Measurements from ENCODE around the gene DNAH3. TPM values are rescaled to one million over a fixed set of nuclear protein-coding genes. Genes with fewer than 3 reads are reported as not detected.
"Not testable (repeated sequence)": the region's sequence is repeated elsewhere in the genome, so short reads cannot be mapped to it uniquely, and the experiment has no call there.

Gene DNAH3
- total RNA-seq, 1 donor from 2014 or later: 1.0 TPM

GRCh38 chr16:20952139-20952920 lies 198.3 kb downstream of the DNAH3 start:
- Histone ChIP-seq H3K4me3 (ENCODE audit: low read length in 3 of 3) (no peak overlapping the region), H3K4me1 (ENCODE audit: control insufficient read depth in 3 of 3, insufficient read depth in 3 of 3, low read length in 3 of 3) (no peaks in the 10 kb centered on the region), H3K27ac (ENCODE audit: low read depth, low read length) (no peak overlapping the region), H3K36me3 (ENCODE audit: control insufficient read depth in 3 of 3, insufficient read depth in 3 of 3, low read length in 3 of 3) (no peaks in the 10 kb centered on the region), H3K27me3 (ENCODE audit: control insufficient read depth in 3 of 3, insufficient read depth in 3 of 3, low read length in 3 of 3) (no peaks in the 10 kb centered on the region), H3K9me3 (ENCODE audit: control insufficient read depth in 3 of 3, low read length in 3 of 3) (no peaks in the 10 kb centered on the region), H3K9ac (ENCODE audit: low read depth in 1 of 3, low read length in 3 of 3) (no peak overlapping the region)

GRCh38 chr16:20950294-20950693 lies 200.4 kb downstream of the DNAH3 start:
- no peak overlapping the region for H3K27ac ChIP-seq (ENCODE audit: low read depth, low read length)
- H3K9ac ChIP-seq (ENCODE audit: low read depth in 1 of 3, low read length in 3 of 3): no peak overlapping the region
- no peaks in the 10 kb centered on the region for H3K4me1 ChIP-seq (ENCODE audit: control insufficient read depth in 3 of 3, insufficient read depth in 3 of 3, low read length in 3 of 3)
- no peak overlapping the region for H3K4me3 ChIP-seq (ENCODE audit: low read length in 3 of 3)
- no peaks in the 10 kb centered on the region for H3K9me3 ChIP-seq (ENCODE audit: control insufficient read depth in 3 of 3, low read length in 3 of 3)
- no peaks in the 10 kb centered on the region for H3K27me3 ChIP-seq (ENCODE audit: control insufficient read depth in 3 of 3, insufficient read depth in 3 of 3, low read length in 3 of 3)
- no peaks in the 10 kb centered on the region for H3K36me3 ChIP-seq (ENCODE audit: control insufficient read depth in 3 of 3, insufficient read depth in 3 of 3, low read length in 3 of 3)

- Histone ChIP-seq H3K4me1 (ENCODE audit: control insufficient read depth in 3 of 3, insufficient read depth in 3 of 3, low read length in 3 of 3) (no peaks in the 10 kb centered on the region), H3K27ac (ENCODE audit: low read depth, low read length) (no peak overlapping the region), H3K27me3 (ENCODE audit: control insufficient read depth in 3 of 3, insufficient read depth in 3 of 3, low read length in 3 of 3) (no peaks in the 10 kb centered on the region), H3K9ac (ENCODE audit: low read depth in 1 of 3, low read length in 3 of 3) (no peak overlapping the region), H3K4me3 (ENCODE audit: low read length in 3 of 3) (no peak overlapping the region), H3K36me3 (ENCODE audit: control insufficient read depth in 3 of 3, insufficient read depth in 3 of 3, low read length in 3 of 3) (no peaks in the 10 kb centered on the region), H3K9me3 (ENCODE audit: control insufficient read depth in 3 of 3, low read length in 3 of 3) (no peaks in the 10 kb centered on the region)
Measured at GRCh38 chr16:20949660-20950059, 201.0 kb downstream of the DNAH3 start.

GRCh38 chr16:20948444-20948843 lies 202.2 kb downstream of the DNAH3 start:
- H3K9me3 ChIP-seq (ENCODE audit: control insufficient read depth in 3 of 3, low read length in 3 of 3): no peaks in the 10 kb centered on the region
- H3K36me3 ChIP-seq (ENCODE audit: control insufficient read depth in 3 of 3, insufficient read depth in 3 of 3, low read length in 3 of 3): no peaks in the 10 kb centered on the region
- no peak overlapping the region for H3K4me3 ChIP-seq (ENCODE audit: low read length in 3 of 3)
- H3K27ac ChIP-seq (ENCODE audit: low read depth, low read length): no peak overlapping the region
- H3K4me1 ChIP-seq (ENCODE audit: control insufficient read depth in 3 of 3, insufficient read depth in 3 of 3, low read length in 3 of 3): no peaks in the 10 kb centered on the region
- no peaks in the 10 kb centered on the region for H3K27me3 ChIP-seq (ENCODE audit: control insufficient read depth in 3 of 3, insufficient read depth in 3 of 3, low read length in 3 of 3)
- H3K9ac ChIP-seq (ENCODE audit: low read depth in 1 of 3, low read length in 3 of 3): no peak overlapping the region

- Histone ChIP-seq H3K27ac (ENCODE audit: low read depth, low read length) (no peak overlapping the region), H3K27me3 (ENCODE audit: control insufficient read depth in 3 of 3, insufficient read depth in 3 of 3, low read length in 3 of 3) (no peaks in the 10 kb centered on the region), H3K36me3 (ENCODE audit: control insufficient read depth in 3 of 3, insufficient read depth in 3 of 3, low read length in 3 of 3) (no peaks in the 10 kb centered on the region), H3K9me3 (ENCODE audit: control insufficient read depth in 3 of 3, low read length in 3 of 3) (no peaks in the 10 kb centered on the region), H3K4me1 (ENCODE audit: control insufficient read depth in 3 of 3, insufficient read depth in 3 of 3, low read length in 3 of 3) (no peaks in the 10 kb centered on the region), H3K9ac (ENCODE audit: low read depth in 1 of 3, low read length in 3 of 3) (no peak overlapping the region), H3K4me3 (ENCODE audit: low read length in 3 of 3) (no peak overlapping the region)
Measured at GRCh38 chr16:20946015-20946629, 204.5 kb downstream of the DNAH3 start.

- not testable (repeated sequence) for H3K27ac ChIP-seq (ENCODE audit: low read depth, low read length); H3K9me3 ChIP-seq (ENCODE audit: control insufficient read depth in 3 of 3, low read length in 3 of 3); H3K27me3 ChIP-seq (ENCODE audit: control insufficient read depth in 3 of 3, insufficient read depth in 3 of 3, low read length in 3 of 3)
Measured at GRCh38 chr16:20945575-20945875, 205.1 kb downstream of the DNAH3 start.

GRCh38 chr16:20944861-20945574 lies 205.6 kb downstream of the DNAH3 start:
- no peaks in the 10 kb centered on the region for H3K4me1 ChIP-seq (ENCODE audit: control insufficient read depth in 3 of 3, insufficient read depth in 3 of 3, low read length in 3 of 3)
- no peak overlapping the region for H3K9ac ChIP-seq (ENCODE audit: low read depth in 1 of 3, low read length in 3 of 3)
- no peak overlapping the region for H3K4me3 ChIP-seq (ENCODE audit: low read length in 3 of 3)
- H3K27me3 ChIP-seq (ENCODE audit: control insufficient read depth in 3 of 3, insufficient read depth in 3 of 3, low read length in 3 of 3): no peaks in the 10 kb centered on the region
- H3K27ac ChIP-seq (ENCODE audit: low read depth, low read length): no peak overlapping the region
- no peaks in the 10 kb centered on the region for H3K9me3 ChIP-seq (ENCODE audit: control insufficient read depth in 3 of 3, low read length in 3 of 3)
- H3K36me3 ChIP-seq (ENCODE audit: control insufficient read depth in 3 of 3, insufficient read depth in 3 of 3, low read length in 3 of 3): no peaks in the 10 kb centered on the region

More at GRCh38 chr16:20945575-20945875, 205.1 kb downstream of the DNAH3 start:
- not testable (repeated sequence) for H3K4me1 ChIP-seq (ENCODE audit: control insufficient read depth in 3 of 3, insufficient read depth in 3 of 3, low read length in 3 of 3); H3K9ac ChIP-seq (ENCODE audit: low read depth in 1 of 3, low read length in 3 of 3); H3K4me3 ChIP-seq (ENCODE audit: low read length in 3 of 3); H3K36me3 ChIP-seq (ENCODE audit: control insufficient read depth in 3 of 3, insufficient read depth in 3 of 3, low read length in 3 of 3)

- Histone ChIP-seq H3K27ac (ENCODE audit: low read depth, low read length) (no peak overlapping the region), H3K36me3 (ENCODE audit: control insufficient read depth in 3 of 3, insufficient read depth in 3 of 3, low read length in 3 of 3) (no peaks in the 10 kb centered on the region), H3K4me3 (ENCODE audit: low read length in 3 of 3) (no peak overlapping the region)
Measured at GRCh38 chr16:20942256-20942655, 208.4 kb downstream of the DNAH3 start.

GRCh38 chr16:20941636-20941926 lies 209.1 kb downstream of the DNAH3 start:
- Histone ChIP-seq H3K27me3 (ENCODE audit: control insufficient read depth in 3 of 3, insufficient read depth in 3 of 3, low read length in 3 of 3) (no peaks in the 10 kb centered on the region), H3K4me1 (ENCODE audit: control insufficient read depth in 3 of 3, insufficient read depth in 3 of 3, low read length in 3 of 3) (no peaks in the 10 kb centered on the region), H3K9ac (ENCODE audit: low read depth in 1 of 3, low read length in 3 of 3) (no peak overlapping the region), H3K36me3 (ENCODE audit: control insufficient read depth in 3 of 3, insufficient read depth in 3 of 3, low read length in 3 of 3) (no peaks in the 10 kb centered on the region), H3K4me3 (ENCODE audit: low read length in 3 of 3) (no peak overlapping the region), H3K9me3 (ENCODE audit: control insufficient read depth in 3 of 3, low read length in 3 of 3) (no peaks in the 10 kb centered on the region), H3K27ac (ENCODE audit: low read depth, low read length) (no peak overlapping the region)

More at GRCh38 chr16:20942256-20942655, 208.4 kb downstream of the DNAH3 start:
- no peaks in the 10 kb centered on the region for H3K27me3 ChIP-seq (ENCODE audit: control insufficient read depth in 3 of 3, insufficient read depth in 3 of 3, low read length in 3 of 3)
- no peaks in the 10 kb centered on the region for H3K9me3 ChIP-seq (ENCODE audit: control insufficient read depth in 3 of 3, low read length in 3 of 3)
- no peak overlapping the region for H3K9ac ChIP-seq (ENCODE audit: low read depth in 1 of 3, low read length in 3 of 3)
- no peaks in the 10 kb centered on the region for H3K4me1 ChIP-seq (ENCODE audit: control insufficient read depth in 3 of 3, insufficient read depth in 3 of 3, low read length in 3 of 3)

- no peak overlapping the region for H3K4me3 ChIP-seq (ENCODE audit: low read length in 3 of 3)
- H3K4me1 ChIP-seq (ENCODE audit: control insufficient read depth in 3 of 3, insufficient read depth in 3 of 3, low read length in 3 of 3): no peaks in the 10 kb centered on the region
- no peaks in the 10 kb centered on the region for H3K27me3 ChIP-seq (ENCODE audit: control insufficient read depth in 3 of 3, insufficient read depth in 3 of 3, low read length in 3 of 3)
- no peak overlapping the region for H3K9ac ChIP-seq (ENCODE audit: low read depth in 1 of 3, low read length in 3 of 3)
- no peaks in the 10 kb centered on the region for H3K36me3 ChIP-seq (ENCODE audit: control insufficient read depth in 3 of 3, insufficient read depth in 3 of 3, low read length in 3 of 3)
- no peak overlapping the region for H3K27ac ChIP-seq (ENCODE audit: low read depth, low read length)
- no peaks in the 10 kb centered on the region for H3K9me3 ChIP-seq (ENCODE audit: control insufficient read depth in 3 of 3, low read length in 3 of 3)
Measured at GRCh38 chr16:20940871-20941635, 209.6 kb downstream of the DNAH3 start.
